ENCODE results near the gene ALOX12B. TPM values are rescaled to one million over a fixed set of nuclear protein-coding genes. Genes with fewer than 3 reads are reported as not detected.

Gene ALOX12B
- total and polyA plus RNA-seq, 2 of the 13 experiments (the other 11 are each of a cell fraction or from before 2014, with no cell fraction given): 0.13 TPM; not detected in 1

DNA sequence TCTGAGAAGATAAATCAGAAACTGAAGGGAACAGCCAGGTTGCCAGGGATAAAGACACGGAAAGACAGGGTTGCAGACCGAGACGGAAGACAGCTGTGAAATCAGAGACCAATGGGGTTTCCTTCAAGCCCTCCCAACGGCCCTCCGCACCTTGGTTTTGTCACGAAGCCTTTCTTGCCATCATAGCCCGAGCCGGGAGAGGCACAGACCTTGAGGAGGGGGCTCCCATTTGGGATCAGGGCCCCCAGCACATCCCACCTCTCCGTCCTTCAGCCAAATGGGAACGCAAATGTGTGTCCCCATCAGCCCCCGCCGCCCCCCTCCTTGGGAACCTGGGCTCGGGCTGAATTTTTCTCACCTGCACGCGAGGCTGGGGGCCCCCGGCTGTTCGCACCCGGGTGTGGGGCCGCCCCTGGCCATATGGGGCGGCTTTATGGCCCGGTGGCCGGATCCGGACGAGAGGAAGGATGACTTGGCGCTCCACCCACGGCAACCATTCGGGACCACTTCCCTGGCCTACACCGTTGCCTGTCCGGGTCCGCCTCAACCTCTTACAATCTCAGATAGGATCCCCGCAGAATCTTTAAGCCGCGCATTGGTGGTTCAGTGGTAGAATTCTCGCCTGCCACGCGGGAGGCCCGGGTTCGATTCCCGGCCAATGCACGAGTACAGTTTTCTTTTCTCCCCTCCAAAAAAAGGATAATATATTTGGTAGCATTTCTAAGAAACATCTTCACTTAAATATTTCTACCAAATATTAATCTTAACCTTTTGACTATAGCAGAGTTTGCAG, 37.8 kb upstream of the ALOX12B start:
- DNase-seq (ENCODE audit: low spot score) (peak; percentile 64), FAIRE-seq (peak; percentile 23), ATAC-seq (peak; percentile 6; the same call in 2 of the 3 replicates)
- Histone ChIP-seq H3K36me3 (replicated peaks in 1 of 2; ENCODE audit: control insufficient read depth in 1 of 2, insufficient read depth in 2 of 2, low read length in 2 of 2) (no peaks in the 10 kb centered on the region), H3K9me3 (ENCODE audit: low read length) (no peaks in the 10 kb centered on the region), H3K9ac (ENCODE audit: insufficient read depth, low read depth, low read length) (peak overlapping the region; percentile 26; the same call in 1 of the 2 replicates), H3K4me1 (ENCODE audit: insufficient read depth, low read length) (peaks cover 49% of the 10 kb centered on the region), H3K79me2 (ENCODE audit: insufficient read depth, low read length) (no peaks in the 10 kb centered on the region), H3K4me2 (ENCODE audit: low read depth, low read length) (peak overlapping the region; percentile 100), H3K27ac (ENCODE audit: extremely low read length, insufficient read depth, low read length) (no peak overlapping the region), H3K4me3 (replicated peaks in 1 of 3; ENCODE audit: insufficient read depth in 1 of 3, low read depth in 2 of 3, low read length in 3 of 3) (peak overlapping the region; percentile 58 to 95 (median 68)), H3K27me3 (ENCODE audit: control insufficient read depth in 1 of 2, insufficient read depth in 2 of 2, low read length in 2 of 2) (peaks cover 5 to 43% of the 10 kb centered on the region in 2 experiments), H2AFZ (ENCODE audit: low read length) (no peak overlapping the region), H4K20me1 (ENCODE audit: insufficient read depth, low read length) (peaks cover 3% of the 10 kb centered on the region; the same call in 1 of the 2 replicates)
- BruUV-seq (replicated peaks): no TSS peak
- ChIA-PET CTCF (ENCODE audit: low intra/inter-chr PET ratio, low total read pairs) (no interaction called here), POLR2A (interaction anchor here (0.8 kb wide), 2 partner anchors 16 to 98 kb away, joined by 3 read pairs; no protein-coding TSS in a partner anchor)
- WGBS (ENCODE audit: low lambda C conversion rate): 2% methylated on average over 24 of the region's 40 CpGs
- intact Hi-C loops (cut with micrococcal nuclease; ENCODE audit: unreplicated experiment): loop anchor here (2.0 kb wide), 1 partner anchor 13 kb away; no protein-coding TSS in a partner anchor
- in situ Hi-C loops (cut with HindIII; ENCODE audit: extremely low pct_ligation_motif_present, low pct_unique_long_range_greater_than_20kb): loop anchor here (10.0 kb wide), 1 partner anchor 59 kb away; no protein-coding TSS in a partner anchor
- TF ChIP-seq ZNF251 (CRISPR knock-in tag; IDR thresholded peaks at IDR 0.05): no peak
- no peak for TF ChIP-seq KMT2B (CRISPR knock-in tag; IDR thresholded peaks at IDR 0.05)
- no peak for TF ChIP-seq RNF2 (conservative IDR thresholded peaks at IDR 0.05; ENCODE audit: low read depth)
- TF ChIP-seq FOXK2 (IDR thresholded peaks at IDR 0.05): no peak
- TF ChIP-seq CBFB (CRISPR knock-in tag; IDR thresholded peaks at IDR 0.05): no peak
- peak; percentile 46; the same call in 1 of the 2 replicates for TF ChIP-seq PHF8 (CRISPR knock-in tag; IDR thresholded peaks at IDR 0.05)
- no peak for TF ChIP-seq ZSCAN12 (CRISPR knock-in tag; IDR thresholded peaks at IDR 0.05)
- TF ChIP-seq GABPB1 (CRISPR knock-in tag; IDR thresholded peaks at IDR 0.05): peak; percentile 24
- TF ChIP-seq, protein P1, sequence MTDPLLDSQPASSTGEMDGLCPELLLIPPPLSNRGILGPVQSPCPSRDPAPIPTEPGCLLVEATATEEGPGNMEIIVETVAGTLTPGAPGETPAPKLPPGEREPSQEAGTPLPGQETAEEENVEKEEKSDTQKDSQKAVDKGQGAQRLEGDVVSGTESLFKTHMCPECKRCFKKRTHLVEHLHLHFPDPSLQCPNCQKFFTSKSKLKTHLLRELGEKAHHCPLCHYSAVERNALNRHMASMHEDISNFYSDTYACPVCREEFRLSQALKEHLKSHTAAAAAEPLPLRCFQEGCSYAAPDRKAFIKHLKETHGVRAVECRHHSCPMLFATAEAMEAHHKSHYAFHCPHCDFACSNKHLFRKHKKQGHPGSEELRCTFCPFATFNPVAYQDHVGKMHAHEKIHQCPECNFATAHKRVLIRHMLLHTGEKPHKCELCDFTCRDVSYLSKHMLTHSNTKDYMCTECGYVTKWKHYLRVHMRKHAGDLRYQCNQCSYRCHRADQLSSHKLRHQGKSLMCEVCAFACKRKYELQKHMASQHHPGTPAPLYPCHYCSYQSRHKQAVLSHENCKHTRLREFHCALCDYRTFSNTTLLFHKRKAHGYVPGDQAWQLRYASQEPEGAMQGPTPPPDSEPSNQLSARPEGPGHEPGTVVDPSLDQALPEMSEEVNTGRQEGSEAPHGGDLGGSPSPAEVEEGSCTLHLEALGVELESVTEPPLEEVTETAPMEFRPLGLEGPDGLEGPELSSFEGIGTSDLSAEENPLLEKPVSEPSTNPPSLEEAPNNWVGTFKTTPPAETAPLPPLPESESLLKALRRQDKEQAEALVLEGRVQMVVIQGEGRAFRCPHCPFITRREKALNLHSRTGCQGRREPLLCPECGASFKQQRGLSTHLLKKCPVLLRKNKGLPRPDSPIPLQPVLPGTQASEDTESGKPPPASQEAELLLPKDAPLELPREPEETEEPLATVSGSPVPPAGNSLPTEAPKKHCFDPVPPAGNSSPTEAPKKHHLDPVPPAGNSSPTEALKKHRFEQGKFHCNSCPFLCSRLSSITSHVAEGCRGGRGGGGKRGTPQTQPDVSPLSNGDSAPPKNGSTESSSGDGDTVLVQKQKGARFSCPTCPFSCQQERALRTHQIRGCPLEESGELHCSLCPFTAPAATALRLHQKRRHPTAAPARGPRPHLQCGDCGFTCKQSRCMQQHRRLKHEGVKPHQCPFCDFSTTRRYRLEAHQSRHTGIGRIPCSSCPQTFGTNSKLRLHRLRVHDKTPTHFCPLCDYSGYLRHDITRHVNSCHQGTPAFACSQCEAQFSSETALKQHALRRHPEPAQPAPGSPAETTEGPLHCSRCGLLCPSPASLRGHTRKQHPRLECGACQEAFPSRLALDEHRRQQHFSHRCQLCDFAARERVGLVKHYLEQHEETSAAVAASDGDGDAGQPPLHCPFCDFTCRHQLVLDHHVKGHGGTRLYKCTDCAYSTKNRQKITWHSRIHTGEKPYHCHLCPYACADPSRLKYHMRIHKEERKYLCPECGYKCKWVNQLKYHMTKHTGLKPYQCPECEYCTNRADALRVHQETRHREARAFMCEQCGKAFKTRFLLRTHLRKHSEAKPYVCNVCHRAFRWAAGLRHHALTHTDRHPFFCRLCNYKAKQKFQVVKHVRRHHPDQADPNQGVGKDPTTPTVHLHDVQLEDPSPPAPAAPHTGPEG (CRISPR knock-in tag; IDR thresholded peaks at IDR 0.05): no peak
- no peak for TF ChIP-seq SAFB2 (CRISPR knock-in tag; IDR thresholded peaks at IDR 0.05; ENCODE audit: borderline replicate concordance, low read depth)
- TF ChIP-seq ZBTB20 (CRISPR knock-in tag; IDR thresholded peaks at IDR 0.05; ENCODE audit: borderline replicate concordance, low read depth): 0 out of 2 replicates have a peak, but pooled peaks have one; percentile 53
- no peak for TF ChIP-seq TRIM24 (CRISPR knock-in tag; IDR thresholded peaks at IDR 0.05)
- TF ChIP-seq FOSL2 (CRISPR knock-in tag; IDR thresholded peaks at IDR 0.05): peak; percentile 27; the same call in 1 of the 2 replicates
- TF ChIP-seq SMAD1 (CRISPR knock-in tag; IDR thresholded peaks at IDR 0.05; ENCODE audit: borderline replicate concordance, low read depth): no peak
- TF ChIP-seq ZNF772 (CRISPR knock-in tag; IDR thresholded peaks at IDR 0.05): 0 out of 2 replicates have a peak, but pooled peaks have one; percentile 47
- no peak for TF ChIP-seq ASH2L (IDR thresholded peaks at IDR 0.05; ENCODE audit: insufficient read length, low read depth, low read length)
- TF ChIP-seq REL (CRISPR knock-in tag; conservative IDR thresholded peaks at IDR 0.05): no peak
- TF ChIP-seq JUNB (CRISPR knock-in tag; IDR thresholded peaks at IDR 0.05; ENCODE audit: borderline replicate concordance): no peak
- no peak for TF ChIP-seq ISX (CRISPR knock-in tag; conservative IDR thresholded peaks at IDR 0.05)

Measured in HepG2 (cell line).